NCI-H2029 (cell line): ENCODE measurements around the gene RENBP.

Source experiments
- DNase-seq: peaks from one replicate; lab custom pipeline; 2025; lab: John Stamatoyannopoulos, UW

Gene RENBP

DNA sequence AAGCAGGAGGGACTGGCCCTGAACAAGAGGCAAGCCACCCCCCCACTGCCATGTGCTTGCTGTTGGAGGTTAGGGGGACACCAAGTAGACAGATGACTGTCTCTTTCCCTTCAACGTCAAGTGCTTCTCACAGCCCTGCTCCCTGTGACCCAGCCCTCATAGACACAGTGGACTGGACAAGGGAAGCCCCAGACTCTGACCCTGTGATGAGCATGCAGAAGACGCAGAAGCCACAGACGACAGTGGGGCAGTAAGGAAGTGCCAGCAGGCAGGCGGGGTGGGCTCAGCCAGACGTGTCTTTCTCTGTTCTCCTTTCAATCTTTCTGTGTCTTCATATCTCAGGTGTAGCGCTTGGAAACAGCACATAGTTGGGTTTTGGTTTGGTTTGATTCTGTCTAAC is 56.1 kb downstream of the RENBP start:
- no peak for DNase-seq

DNA sequence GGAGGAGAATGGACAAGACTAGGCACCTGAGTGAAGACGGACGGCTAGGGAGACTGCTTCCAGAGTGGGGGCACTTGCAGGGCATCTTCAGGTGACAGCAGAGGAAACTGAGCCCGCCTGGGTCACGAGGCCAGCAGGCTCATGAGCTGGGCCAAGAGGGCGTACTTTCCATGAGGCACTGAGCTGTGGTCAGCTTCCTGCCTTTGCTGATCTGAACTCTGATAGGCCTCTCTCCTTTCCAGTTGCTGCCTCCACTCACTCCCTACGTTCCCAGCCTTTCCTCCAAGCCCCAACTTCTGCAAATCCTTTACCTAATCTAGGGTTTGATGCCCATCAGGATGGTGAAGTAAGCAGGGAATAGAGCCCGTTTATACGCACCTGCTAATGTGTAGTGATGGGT is 57.1 kb downstream of the RENBP start:
- DNase-seq: no peak

DNA sequence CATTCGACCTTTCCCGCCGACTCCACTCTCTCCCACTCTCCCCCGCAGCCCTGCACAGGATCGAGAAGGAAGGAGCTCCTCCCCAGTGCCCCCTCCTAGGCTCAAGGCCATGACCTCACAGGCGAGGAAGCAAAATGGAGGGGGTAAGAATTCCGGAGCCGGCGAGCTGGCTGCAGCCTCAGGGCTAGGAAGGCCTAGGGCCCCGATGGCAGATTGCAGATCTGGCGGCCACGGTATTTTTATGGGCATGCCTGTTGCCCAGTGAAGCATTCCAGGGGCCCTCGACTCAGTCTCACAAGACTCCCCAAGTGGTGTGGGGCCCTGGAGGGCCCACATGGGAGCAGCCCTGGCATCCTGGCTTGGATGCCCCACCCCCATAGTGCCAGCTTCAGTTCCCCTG is 57.5 kb downstream of the RENBP start:
- DNase-seq: no peak

DNA sequence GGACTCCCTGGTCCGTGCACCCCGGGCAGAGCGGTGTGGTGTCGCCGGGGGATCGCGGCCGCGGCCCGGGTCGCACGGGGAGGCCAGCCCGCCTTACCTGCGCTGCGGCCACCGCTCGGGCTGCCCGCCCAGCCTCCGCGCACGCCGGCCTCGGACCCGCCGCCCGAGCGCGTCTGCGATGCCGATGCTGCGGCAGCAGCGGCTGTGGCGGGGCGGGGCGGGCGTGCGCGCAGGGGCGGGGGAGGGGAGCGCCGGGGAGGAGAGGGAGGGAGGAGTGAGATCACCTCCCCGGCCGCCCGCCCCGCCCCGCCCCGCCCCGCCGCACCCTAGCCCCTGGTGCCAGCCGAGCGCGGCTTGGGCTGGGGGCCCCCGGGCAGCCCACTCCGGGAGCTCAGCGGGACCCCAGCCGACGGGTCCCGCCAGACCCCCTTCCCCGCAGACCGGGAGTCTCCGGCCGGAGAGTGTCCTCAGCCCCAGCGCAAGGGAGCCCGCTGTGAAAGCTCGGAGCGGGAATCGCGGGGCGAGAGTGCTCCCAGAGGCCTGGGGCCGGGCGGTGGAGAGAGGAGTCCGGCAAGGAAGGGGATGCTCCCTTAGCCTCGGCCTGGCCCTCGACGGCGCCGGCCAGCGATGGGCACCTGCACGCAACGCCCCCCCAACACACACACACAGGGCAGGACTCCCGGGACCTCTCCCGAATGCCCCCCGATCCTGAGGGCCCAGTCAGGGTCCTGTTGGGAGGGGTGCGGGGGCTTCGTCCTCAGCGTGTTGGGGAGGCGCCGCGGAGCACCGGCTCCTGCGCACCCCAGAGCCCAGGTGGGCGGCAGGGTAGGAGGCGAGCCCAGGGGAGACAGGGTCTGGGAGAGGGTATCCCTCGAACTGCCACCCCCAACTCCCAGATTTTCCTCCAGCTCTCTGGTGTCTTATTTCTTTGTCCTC is 58.2 kb downstream of the RENBP start, which contains the start of gene L1CAM:
L1CAM (minus strand) TSS at position 206 of the 936 bp plus-strand sequence. CDS start 10,337 bp downstream, outside the sequence.
- DNase-seq: no peak
